GM12872 (cell line): Measurements from ENCODE around the gene RPS6KB2.

ENCODE experiments used
- TF ChIP-seq, protein P1 (sequence below): IDR thresholded peaks from 3 replicates; pipeline ENCODE4 v1.5.1; 2011; ENCODE audit warnings: low read depth, mild to moderate bottlenecking, low read length, moderate library complexity; ENCODE audit not compliant: insufficient read depth

RPS6KB2 gene

DNA sequence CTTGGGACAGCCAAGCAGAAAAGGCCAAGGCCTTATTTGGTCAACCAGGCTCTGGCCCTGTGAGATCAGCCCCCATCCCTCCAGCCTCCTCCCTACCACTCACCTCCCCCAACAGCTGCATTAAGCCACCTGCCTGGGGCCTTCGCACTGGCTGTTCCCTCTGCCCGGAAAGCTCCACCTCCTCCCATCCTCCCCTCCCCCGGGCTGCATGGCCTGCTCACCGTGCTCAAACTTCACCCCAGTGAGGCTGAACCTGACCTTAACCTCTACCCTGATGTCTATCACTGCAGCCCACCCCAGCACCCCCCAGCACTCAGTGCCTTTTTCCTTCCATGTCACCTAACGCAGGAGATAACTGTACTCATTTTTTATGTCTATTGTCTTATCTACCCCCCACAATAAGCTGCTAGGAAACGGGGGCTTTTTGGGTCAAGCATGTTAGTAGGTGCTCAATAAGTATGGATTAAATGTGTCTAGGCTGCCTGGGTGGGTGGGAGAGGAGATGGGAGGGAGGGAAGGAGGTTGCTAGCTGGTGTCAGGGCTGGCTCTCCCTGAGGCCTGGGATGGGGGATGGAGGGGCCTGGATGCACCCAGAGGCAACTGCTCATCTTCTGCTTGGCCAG, 8.3 kb downstream of the RPS6KB2 start:
- TF ChIP-seq, protein P1, sequence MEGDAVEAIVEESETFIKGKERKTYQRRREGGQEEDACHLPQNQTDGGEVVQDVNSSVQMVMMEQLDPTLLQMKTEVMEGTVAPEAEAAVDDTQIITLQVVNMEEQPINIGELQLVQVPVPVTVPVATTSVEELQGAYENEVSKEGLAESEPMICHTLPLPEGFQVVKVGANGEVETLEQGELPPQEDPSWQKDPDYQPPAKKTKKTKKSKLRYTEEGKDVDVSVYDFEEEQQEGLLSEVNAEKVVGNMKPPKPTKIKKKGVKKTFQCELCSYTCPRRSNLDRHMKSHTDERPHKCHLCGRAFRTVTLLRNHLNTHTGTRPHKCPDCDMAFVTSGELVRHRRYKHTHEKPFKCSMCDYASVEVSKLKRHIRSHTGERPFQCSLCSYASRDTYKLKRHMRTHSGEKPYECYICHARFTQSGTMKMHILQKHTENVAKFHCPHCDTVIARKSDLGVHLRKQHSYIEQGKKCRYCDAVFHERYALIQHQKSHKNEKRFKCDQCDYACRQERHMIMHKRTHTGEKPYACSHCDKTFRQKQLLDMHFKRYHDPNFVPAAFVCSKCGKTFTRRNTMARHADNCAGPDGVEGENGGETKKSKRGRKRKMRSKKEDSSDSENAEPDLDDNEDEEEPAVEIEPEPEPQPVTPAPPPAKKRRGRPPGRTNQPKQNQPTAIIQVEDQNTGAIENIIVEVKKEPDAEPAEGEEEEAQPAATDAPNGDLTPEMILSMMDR = no peak

- TF ChIP-seq, protein P1 = no peak
Observed at GRCh38 chr11:67437082-67437808, 9.0 kb downstream of the RPS6KB2 start, which contains the start of gene PTPRCAP. TSS of gene PTPRCAP (minus strand) at chr11:67437682. CDS start at chr11:67437619, 63 bp downstream.

- TF ChIP-seq, protein P1 = no peak
Observed at GRCh38 chr11:67437809-67438157, 9.5 kb downstream of the RPS6KB2 start.

GRCh38 chr11:67438158-67438902, 10.0 kb downstream of the RPS6KB2 start:
- TF ChIP-seq, protein P1 = no peak

DNA sequence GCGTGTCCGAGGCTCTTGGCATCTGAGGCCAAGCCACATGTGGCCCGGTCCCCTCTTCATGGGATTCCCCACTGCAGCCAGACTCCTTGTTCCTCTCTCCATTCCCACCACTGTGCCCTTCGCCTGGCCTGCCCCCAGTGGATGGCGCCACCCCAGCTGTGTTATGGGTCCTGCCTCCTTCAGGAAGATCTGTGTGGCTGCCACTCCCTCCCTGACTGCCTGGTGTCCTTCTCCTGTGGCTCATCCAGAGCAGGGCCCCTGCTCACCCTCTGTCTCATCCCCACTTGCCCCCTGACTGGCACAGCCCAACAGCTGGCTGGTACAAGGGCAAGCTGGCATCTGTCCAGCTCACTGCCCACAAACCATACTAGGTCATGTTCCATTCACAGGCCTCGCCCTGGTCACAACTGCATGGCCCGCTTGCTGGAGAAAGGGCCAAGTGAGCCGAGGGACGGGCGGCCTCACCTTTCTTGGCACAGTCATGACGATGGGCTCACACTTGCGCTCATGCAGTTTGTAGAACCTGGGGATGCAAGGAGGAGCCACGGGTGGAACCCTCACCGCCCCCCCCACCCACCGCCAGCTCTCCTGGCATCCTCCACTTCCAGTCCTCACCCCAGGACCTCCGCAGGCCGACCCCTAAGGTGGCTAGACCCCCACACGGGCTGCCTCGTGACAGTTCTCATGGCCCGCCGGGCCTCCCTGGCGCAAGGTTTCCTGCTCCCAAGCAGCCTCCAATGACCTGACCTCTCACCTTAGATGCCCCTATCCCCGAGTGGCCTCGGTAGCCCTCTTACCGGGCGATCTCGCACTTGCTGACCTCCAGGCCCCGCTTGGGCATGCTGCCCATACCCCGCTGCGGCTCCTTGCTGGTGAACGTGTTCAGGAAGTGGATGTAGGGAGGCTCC, 11.3 kb downstream of the RPS6KB2 start:
- TF ChIP-seq, protein P1 = 0 out of 3 replicates have a peak, but pooled peaks have one; percentile 28

DNA sequence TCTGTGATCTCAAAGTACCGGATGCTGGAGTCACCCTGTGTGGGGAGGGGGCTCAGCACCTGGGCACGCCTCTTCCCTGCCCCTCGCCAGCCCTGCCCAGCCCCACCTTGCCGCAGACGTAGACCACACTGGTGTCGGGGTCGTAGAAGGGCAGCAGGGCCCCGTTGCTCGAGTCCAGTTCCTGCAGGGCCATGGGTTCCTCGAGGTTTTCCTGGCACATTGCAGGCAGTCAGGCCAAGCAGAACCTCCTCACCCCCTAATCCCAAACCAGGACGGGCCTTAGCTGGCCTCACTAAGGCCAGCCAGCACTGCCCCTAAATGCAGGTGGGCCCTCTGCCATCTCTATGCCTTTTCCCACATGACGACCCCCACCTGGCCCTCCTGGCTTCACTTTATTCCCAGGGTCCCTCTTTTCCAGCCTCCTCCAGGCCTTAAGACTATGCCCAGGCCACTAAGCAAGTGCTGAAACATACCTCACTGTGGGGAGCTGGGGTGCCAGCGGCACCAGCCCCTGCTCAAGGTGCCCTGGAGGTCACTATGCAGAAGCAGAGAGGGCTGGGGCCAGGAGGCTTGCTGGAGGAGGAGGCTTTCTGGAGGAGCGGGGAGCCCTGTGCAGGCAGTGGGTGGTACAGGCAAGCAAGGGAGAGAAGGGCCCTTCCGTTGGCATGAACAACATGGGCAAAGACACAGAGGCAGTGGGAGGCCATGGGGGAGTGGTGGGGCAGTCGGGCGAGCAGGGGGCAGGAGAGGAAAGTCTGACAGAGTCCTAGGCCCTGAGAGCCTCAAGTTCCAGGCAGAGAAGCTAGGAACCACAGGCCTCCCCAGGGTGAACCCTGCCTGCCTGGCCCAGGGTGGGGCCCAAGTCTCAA, 12.2 kb downstream of the RPS6KB2 start:
- TF ChIP-seq, protein P1 = no peak
